GM20431 (cell line): ENCODE results near the gene GATD1.

ENCODE experiments used
- in situ Hi-C: fragments of 300-500 bp; cut with MseI, MboI; formaldehyde crosslinking; loops from one replicate; pipeline ENCODE4 v1.15.0; 2020; ENCODE audit warnings: low sequenced_read_pairs; ENCODE audit not compliant: unreplicated experiment

GATD1 gene

GRCh38 chr11:777288-778255, at the start of gene GATD1:
TSS of gene GATD1 (minus strand) at chr11:777487. CDS start at chr11:777462, 25 bp downstream.
- in situ Hi-C loops = no loop called here

GRCh38 chr11:826836-827145, 49.5 kb upstream of the GATD1 start:
- in situ Hi-C loops = no loop called here

GRCh38 chr11:826227-826621, 48.9 kb upstream of the GATD1 start:
- in situ Hi-C loops = no loop called here

GRCh38 chr11:825366-826226, 48.3 kb upstream of the GATD1 start:
- in situ Hi-C loops = no loop called here

GRCh38 chr11:824942-825341, 47.7 kb upstream of the GATD1 start:
- in situ Hi-C loops = no loop called here

- in situ Hi-C loops = no loop called here
Measured at GRCh38 chr11:824292-824880, 47.1 kb upstream of the GATD1 start.

- in situ Hi-C loops = no loop called here
Measured at GRCh38 chr11:823441-824291, 46.4 kb upstream of the GATD1 start.

GRCh38 chr11:821512-822371, 44.5 kb upstream of the GATD1 start:
- in situ Hi-C loops = no loop called here

GRCh38 chr11:820655-821511, 43.6 kb upstream of the GATD1 start:
- in situ Hi-C loops = no loop called here

GRCh38 chr11:819943-820649, 42.8 kb upstream of the GATD1 start:
- in situ Hi-C loops = no loop called here

GRCh38 chr11:819129-819931, 42.0 kb upstream of the GATD1 start:
- in situ Hi-C loops = no loop called here

- in situ Hi-C loops = no loop called here
Measured at GRCh38 chr11:818396-819128, 41.3 kb upstream of the GATD1 start, which contains the start of gene PNPLA2. TSS of gene PNPLA2 (plus strand) at chr11:818914. CDS start at chr11:819719, 805 bp downstream.

GRCh38 chr11:816433-816779, 39.1 kb upstream of the GATD1 start:
- in situ Hi-C loops = no loop called here

GRCh38 chr11:815675-816432, 38.6 kb upstream of the GATD1 start:
- in situ Hi-C loops = no loop called here

GRCh38 chr11:813456-814096, 36.3 kb upstream of the GATD1 start:
- in situ Hi-C loops = no loop called here
